Measurements from ENCODE around the gene TUBB2A. TPM values are rescaled to one million over a fixed set of nuclear protein-coding genes. Genes with fewer than 3 reads are reported as not detected.
"Not testable (repeated sequence)": the region's sequence is repeated elsewhere in the genome, so short reads cannot be mapped to it uniquely, and the experiment has no call there.

The TUBB2A gene
- total RNA-seq, 2 experiments from 2014 or later: 24.8 to 42.1 TPM

DNA sequence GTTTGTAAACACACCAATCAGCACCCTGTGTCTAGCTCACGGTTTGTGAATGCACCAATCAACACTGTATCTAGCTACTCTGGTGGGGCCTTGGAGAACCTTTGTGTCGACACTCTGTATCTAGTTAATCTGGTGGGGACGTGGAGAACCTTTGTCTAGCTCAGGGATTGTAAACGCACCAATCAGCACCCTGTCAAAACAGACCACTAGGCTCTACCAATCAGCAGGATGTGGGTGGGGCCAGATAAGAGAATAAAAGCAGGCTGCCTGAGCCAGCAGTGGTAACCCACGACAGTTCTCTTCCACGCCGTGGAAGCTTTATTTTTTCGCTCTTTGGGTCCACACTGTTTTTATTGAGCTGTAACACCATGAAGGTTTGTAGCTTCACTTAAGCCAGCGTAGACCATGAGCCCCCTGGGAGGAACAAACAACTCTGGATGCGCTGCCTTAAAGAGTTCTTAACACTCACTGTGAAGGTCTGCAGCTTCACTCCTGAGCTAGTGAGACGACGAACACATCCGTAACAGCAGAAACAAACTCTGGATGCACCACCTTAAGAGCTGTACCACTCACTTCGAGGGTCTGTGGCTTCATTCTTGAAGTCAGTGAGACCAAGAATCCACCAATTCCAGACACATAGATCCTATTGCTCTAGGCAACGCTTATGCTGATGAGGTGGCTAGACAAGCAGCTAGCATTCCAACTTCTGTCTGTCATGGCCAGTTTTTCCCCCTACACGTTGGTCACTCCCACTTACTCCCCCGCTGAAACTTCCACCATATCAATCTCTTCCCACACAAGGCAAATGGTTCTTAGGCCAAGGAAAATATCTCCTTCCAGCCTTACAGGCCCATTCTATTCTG, 14.2 kb upstream of the TUBB2A start:
- BruUV-seq (replicated peaks); intact Hi-C loops (cut with micrococcal nuclease; ENCODE audit: unreplicated experiment): not testable (repeated sequence)
- POLR2A ChIA-PET: interaction anchor here (0.9 to 1.4 kb wide), 3 partner anchors 9 to 143 kb away, joined by 3 to 6 read pairs (median 3); no protein-coding TSS in a partner anchor

DNA sequence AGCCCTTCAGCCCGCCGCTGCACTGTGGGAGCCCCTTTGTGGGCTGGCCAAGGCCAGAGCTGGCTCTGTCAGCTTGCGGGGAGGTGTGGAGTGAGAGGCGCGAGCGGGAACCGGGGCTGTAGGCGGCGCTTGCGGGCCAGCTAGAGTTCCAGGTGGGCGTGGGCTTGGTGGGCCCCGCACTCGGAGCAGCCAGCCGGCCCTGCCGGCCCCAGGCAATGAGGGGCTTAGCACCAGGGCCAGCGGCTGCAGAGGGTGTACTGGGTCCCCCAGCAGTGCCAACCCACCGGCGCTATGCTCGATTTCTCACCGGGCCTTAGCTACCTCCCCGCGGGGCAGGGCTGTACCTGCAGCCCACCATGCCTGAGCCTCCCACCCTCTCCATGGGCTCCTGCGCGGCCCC, 13.3 kb upstream of the TUBB2A start:
- H3K4me3 ChIP-seq (ENCODE audit: low read depth, low read length, poor library complexity, severe bottlenecking); H4K20me1 ChIP-seq (ENCODE audit: insufficient read depth, low read length); H3K4me1 ChIP-seq (ENCODE audit: insufficient read depth, low read length, poor library complexity, severe bottlenecking); DNase-seq (ENCODE audit: low spot score); H3K9me2 ChIP-seq (ENCODE audit: insufficient read depth, low read length); H3K4me2 ChIP-seq (ENCODE audit: low read length); H3K27ac ChIP-seq (ENCODE audit: low read depth, low read length, poor library complexity, severe bottlenecking); H2AFZ ChIP-seq (ENCODE audit: low read length); CTCF ChIA-PET (ENCODE audit: unreplicated experiment); H3K9me3 ChIP-seq (ENCODE audit: low read length); H3K79me2 ChIP-seq (ENCODE audit: insufficient read depth, low read depth, low read length); intact Hi-C loops (cut with micrococcal nuclease; ENCODE audit: unreplicated experiment); H3K36me3 ChIP-seq (ENCODE audit: insufficient read depth, low read length); BruUV-seq (replicated peaks): not testable (repeated sequence)
- POLR2A ChIA-PET: interaction anchor here (1.1 kb wide), 1 partner anchor 52 kb away, joined by 3 read pairs; no protein-coding TSS in a partner anchor

More for the DNA sequence above, 14.2 kb upstream of the TUBB2A start:
- H4K20me1 ChIP-seq (ENCODE audit: insufficient read depth, low read length); H3K9me2 ChIP-seq (ENCODE audit: insufficient read depth, low read length); H3K4me2 ChIP-seq (ENCODE audit: low read length); DNase-seq (ENCODE audit: low spot score); H3K79me2 ChIP-seq (ENCODE audit: insufficient read depth, low read depth, low read length); H3K36me3 ChIP-seq (ENCODE audit: insufficient read depth, low read length); H3K4me3 ChIP-seq (ENCODE audit: low read depth, low read length, poor library complexity, severe bottlenecking); H3K4me1 ChIP-seq (ENCODE audit: insufficient read depth, low read length, poor library complexity, severe bottlenecking); H3K9me3 ChIP-seq (ENCODE audit: low read length); H2AFZ ChIP-seq (ENCODE audit: low read length); H3K27ac ChIP-seq (ENCODE audit: low read depth, low read length, poor library complexity, severe bottlenecking): not testable (repeated sequence)
- CTCF ChIA-PET (ENCODE audit: unreplicated experiment): interaction anchor here (0.6 kb wide), 1 partner anchor 15 kb away, joined by 3 read pairs; no protein-coding TSS in a partner anchor

DNA sequence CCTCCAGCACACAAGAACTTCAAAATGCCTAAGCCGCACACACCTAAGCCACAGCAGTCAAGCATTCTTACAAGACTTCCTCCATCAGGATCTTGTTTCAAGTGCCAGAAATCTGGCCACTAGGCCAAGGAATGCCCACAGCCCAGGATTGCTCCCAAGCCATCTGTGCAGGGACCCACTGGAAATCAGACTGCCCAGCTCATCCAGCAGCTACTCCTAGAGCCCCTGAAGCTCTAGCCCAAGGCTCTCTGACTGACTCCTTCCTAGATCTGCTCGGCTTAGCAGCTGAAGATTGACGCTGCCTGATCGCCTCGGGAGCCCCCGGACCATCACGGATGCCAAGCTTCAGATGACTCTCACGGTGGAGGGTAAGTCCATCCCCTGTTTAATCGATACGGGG, 10.7 kb upstream of the TUBB2A start:
- H3K4me2 ChIP-seq (ENCODE audit: low read length); H3K9me2 ChIP-seq (ENCODE audit: insufficient read depth, low read length); H3K4me3 ChIP-seq (ENCODE audit: low read depth, low read length, poor library complexity, severe bottlenecking); CTCF ChIA-PET (ENCODE audit: unreplicated experiment); H2AFZ ChIP-seq (ENCODE audit: low read length); H3K9me3 ChIP-seq (ENCODE audit: low read length); intact Hi-C loops (cut with micrococcal nuclease; ENCODE audit: unreplicated experiment); H3K79me2 ChIP-seq (ENCODE audit: insufficient read depth, low read depth, low read length); POLR2A ChIA-PET; H3K27ac ChIP-seq (ENCODE audit: low read depth, low read length, poor library complexity, severe bottlenecking); H3K36me3 ChIP-seq (ENCODE audit: insufficient read depth, low read length); BruUV-seq (replicated peaks); DNase-seq (ENCODE audit: low spot score); H4K20me1 ChIP-seq (ENCODE audit: insufficient read depth, low read length): not testable (repeated sequence)
- peaks cover 11% of the 10 kb centered on the region for H3K4me1 ChIP-seq (ENCODE audit: insufficient read depth, low read length, poor library complexity, severe bottlenecking)

- not testable (repeated sequence) for H2AFZ ChIP-seq (ENCODE audit: low read length); BruUV-seq (replicated peaks)
Observed at GRCh38 chr6:3166535-3167225, 9.3 kb upstream of the TUBB2A start.

More at GRCh38 chr6:3166535-3167225, 9.3 kb upstream of the TUBB2A start:
- H3K36me3 ChIP-seq (ENCODE audit: insufficient read depth, low read length); H3K4me3 ChIP-seq (ENCODE audit: low read depth, low read length, poor library complexity, severe bottlenecking); H3K9me3 ChIP-seq (ENCODE audit: low read length); H3K9me2 ChIP-seq (ENCODE audit: insufficient read depth, low read length); DNase-seq (ENCODE audit: low spot score); H4K20me1 ChIP-seq (ENCODE audit: insufficient read depth, low read length); H3K79me2 ChIP-seq (ENCODE audit: insufficient read depth, low read depth, low read length); H3K27ac ChIP-seq (ENCODE audit: low read depth, low read length, poor library complexity, severe bottlenecking); H3K4me2 ChIP-seq (ENCODE audit: low read length); CTCF ChIA-PET (ENCODE audit: unreplicated experiment); intact Hi-C loops (cut with micrococcal nuclease; ENCODE audit: unreplicated experiment): not testable (repeated sequence)
- peaks cover 19% of the 10 kb centered on the region for H3K4me1 ChIP-seq (ENCODE audit: insufficient read depth, low read length, poor library complexity, severe bottlenecking)
- POLR2A ChIA-PET: interaction anchor here (1.2 to 1.4 kb wide), 3 partner anchors 21 to 91 kb away, joined by 3 to 4 read pairs (median 4); no protein-coding TSS in a partner anchor

Measured in OCI-LY7 (cell line).